ENCODE results near the gene FOSL2.
"Not testable (repeated sequence)": the region's sequence is repeated elsewhere in the genome, so short reads cannot be mapped to it uniquely, and the experiment has no call there.

The FOSL2 gene

DNA sequence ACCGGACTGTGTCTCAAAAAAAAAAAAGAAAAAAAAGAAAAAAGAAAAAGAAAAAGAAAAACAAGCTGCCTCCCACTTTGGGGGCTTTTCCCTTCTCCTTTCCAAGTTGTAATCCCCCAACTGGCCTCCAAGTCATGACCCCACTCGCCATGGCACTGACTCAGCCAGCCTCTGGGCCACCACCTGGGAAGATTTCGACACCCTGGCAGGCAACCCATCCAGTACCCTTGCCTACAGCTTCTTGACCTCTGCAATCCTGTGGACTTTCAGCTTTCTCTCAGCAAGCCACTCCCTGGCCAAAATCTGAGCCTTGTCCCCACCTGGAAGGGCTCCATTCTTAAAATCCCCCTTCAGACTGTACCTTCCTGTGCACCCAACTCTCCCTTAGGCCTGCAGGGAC lies 22.3 kb upstream of the FOSL2 start:
- in situ Hi-C loops (cut with MboI; ENCODE audit: low sequenced_read_pairs, unreplicated experiment) = no loop called here
- no peak for DNase-seq (ENCODE audit: low spot score)
- TF ChIP-seq, protein P1, sequence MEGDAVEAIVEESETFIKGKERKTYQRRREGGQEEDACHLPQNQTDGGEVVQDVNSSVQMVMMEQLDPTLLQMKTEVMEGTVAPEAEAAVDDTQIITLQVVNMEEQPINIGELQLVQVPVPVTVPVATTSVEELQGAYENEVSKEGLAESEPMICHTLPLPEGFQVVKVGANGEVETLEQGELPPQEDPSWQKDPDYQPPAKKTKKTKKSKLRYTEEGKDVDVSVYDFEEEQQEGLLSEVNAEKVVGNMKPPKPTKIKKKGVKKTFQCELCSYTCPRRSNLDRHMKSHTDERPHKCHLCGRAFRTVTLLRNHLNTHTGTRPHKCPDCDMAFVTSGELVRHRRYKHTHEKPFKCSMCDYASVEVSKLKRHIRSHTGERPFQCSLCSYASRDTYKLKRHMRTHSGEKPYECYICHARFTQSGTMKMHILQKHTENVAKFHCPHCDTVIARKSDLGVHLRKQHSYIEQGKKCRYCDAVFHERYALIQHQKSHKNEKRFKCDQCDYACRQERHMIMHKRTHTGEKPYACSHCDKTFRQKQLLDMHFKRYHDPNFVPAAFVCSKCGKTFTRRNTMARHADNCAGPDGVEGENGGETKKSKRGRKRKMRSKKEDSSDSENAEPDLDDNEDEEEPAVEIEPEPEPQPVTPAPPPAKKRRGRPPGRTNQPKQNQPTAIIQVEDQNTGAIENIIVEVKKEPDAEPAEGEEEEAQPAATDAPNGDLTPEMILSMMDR (IDR thresholded peaks at IDR 0.05; ENCODE audit: borderline replicate concordance, control extremely low read depth, extremely low read depth, insufficient read depth, missing control alignments) = no peak

DNA sequence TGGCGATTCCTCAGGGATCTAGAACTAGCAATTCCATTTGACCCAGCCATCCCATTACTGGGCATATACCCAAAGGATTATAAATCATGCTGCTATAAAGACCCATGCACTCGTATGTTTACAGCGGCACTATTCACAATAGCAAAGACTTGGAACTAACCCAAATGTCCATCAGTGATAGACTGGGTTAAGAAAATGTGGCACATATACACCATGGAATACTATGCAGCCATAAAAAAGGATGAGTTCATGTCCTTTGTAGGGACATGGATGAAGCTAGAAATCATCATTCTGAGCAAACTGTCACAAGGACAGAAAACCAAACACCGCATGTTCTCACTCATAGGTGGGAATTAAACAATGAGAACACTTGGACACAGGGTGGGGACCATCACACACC lies 20.9 kb upstream of the FOSL2 start:
- DNase-seq (ENCODE audit: low spot score); in situ Hi-C loops (cut with MboI; ENCODE audit: low sequenced_read_pairs, unreplicated experiment): not testable (repeated sequence)

DNA sequence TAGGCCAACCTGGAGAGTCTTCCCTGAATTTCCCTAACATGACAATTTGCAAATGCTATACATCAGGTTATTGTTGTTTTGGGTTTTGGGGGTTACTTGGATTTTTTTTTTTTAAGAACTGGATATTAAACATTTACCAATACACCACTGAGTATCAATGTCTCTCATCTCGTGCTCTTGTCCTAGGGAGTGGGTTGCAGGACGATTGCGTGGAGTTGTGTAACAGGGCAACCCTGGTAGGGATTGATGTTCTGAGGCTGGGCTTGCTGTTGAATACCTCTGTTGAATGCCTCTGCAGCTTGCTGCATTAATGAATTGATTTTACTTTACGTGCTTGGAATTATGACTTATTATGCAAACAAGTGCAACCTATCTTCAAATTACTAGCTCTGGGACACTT lies 18.8 kb upstream of the FOSL2 start:
- no peak for DNase-seq (ENCODE audit: low spot score)
- TF ChIP-seq, protein P1 (IDR thresholded peaks at IDR 0.05; ENCODE audit: borderline replicate concordance, control extremely low read depth, extremely low read depth, insufficient read depth, missing control alignments) = no peak
- in situ Hi-C loops (cut with MboI; ENCODE audit: low sequenced_read_pairs, unreplicated experiment) = no loop called here

DNA sequence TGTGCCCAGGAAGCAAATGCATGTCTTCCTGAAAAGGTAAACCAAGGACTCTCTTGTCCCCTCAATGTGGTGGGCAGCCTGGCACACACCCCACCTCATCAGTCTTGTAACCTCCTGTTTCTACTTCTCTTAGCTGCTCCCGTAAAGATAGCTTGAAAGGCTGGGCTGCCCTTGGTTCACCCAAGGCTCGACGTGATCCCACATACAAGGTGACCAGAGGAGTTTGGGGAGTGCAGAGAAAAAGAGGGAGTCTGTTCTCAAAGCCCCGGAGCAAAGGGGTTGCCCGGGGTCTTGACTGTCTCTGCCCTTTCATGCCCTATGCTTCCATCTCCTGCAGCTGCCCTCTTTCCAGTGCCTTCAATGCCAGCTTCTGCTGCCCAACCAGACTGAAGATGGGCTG lies 18.3 kb upstream of the FOSL2 start:
- in situ Hi-C loops (cut with MboI; ENCODE audit: low sequenced_read_pairs, unreplicated experiment) = no loop called here
- TF ChIP-seq, protein P1 (IDR thresholded peaks at IDR 0.05; ENCODE audit: borderline replicate concordance, control extremely low read depth, extremely low read depth, insufficient read depth, missing control alignments) = no peak

DNA sequence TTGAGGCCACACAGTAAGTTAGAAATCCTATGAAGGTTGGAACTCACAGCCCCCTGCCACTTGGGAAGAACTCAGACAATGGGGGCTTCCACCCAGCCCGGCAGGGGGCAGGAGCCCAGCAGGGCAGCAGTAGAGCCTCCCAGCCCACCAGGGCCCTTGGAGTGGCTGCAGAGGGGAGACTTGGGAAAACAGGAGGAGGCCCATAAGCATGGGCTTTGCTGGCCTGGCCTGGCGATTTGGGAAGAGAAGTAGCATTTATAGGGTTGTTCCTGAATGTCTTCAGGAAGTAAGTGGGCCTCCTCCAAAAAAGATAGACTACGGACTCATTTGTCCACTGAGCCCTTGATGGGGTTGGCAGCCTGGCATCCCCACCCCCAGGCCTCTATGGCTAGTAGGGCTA lies 17.4 kb upstream of the FOSL2 start:
- no peak for DNase-seq (ENCODE audit: low spot score)
- in situ Hi-C loops (cut with MboI; ENCODE audit: low sequenced_read_pairs, unreplicated experiment) = no loop called here
- TF ChIP-seq, protein P1 (IDR thresholded peaks at IDR 0.05; ENCODE audit: borderline replicate concordance, control extremely low read depth, extremely low read depth, insufficient read depth, missing control alignments) = no peak

More for the DNA sequence above, 18.3 kb upstream of the FOSL2 start:
- no peak for DNase-seq (ENCODE audit: low spot score)

DNA sequence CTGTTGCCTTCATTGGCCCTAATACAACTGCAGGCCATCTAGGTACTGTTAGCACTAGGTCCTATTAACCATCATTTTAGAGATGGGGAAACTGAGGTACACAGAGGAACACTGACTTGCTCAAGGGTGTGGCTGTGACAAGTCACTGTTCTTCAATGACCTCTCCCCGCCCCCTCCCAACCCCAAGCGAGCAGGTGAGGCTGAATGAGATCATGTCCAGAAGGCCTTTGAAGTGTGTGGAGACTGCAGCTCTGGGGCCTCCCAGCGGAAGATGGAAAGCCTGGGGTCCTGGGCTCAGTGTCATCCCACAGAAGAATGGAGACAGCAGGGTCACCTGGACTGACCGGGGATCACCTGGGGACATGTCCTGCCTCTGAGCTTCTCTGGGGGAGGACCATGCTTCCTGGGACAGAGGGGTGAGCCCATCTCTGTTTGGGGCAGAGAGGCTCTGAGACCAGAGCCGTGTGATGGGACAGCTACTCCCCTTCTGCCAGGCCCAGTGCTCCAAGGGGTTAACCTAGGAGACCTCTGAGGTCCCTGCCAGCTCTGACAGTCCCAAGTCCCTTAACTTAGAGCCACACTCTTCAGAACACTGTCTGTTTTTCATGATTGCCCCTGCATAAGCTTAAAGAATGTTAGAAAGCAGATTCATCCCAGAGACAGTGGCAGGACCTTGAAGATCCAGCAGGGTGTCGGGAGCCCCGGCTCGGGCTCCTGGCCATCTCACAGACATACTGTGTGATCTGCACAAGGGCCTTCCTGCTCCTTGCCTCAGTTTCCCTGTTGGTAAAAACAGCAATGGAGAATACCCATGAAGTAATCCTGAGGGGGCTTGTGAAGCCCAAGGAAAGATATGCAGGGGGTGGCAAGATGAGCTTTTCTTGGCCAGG lies 16.7 kb upstream of the FOSL2 start:
- no peak for DNase-seq (ENCODE audit: low spot score)
- in situ Hi-C loops (cut with MboI; ENCODE audit: low sequenced_read_pairs, unreplicated experiment) = no loop called here
- TF ChIP-seq, protein P1 (IDR thresholded peaks at IDR 0.05; ENCODE audit: borderline replicate concordance, control extremely low read depth, extremely low read depth, insufficient read depth, missing control alignments) = no peak

DNA sequence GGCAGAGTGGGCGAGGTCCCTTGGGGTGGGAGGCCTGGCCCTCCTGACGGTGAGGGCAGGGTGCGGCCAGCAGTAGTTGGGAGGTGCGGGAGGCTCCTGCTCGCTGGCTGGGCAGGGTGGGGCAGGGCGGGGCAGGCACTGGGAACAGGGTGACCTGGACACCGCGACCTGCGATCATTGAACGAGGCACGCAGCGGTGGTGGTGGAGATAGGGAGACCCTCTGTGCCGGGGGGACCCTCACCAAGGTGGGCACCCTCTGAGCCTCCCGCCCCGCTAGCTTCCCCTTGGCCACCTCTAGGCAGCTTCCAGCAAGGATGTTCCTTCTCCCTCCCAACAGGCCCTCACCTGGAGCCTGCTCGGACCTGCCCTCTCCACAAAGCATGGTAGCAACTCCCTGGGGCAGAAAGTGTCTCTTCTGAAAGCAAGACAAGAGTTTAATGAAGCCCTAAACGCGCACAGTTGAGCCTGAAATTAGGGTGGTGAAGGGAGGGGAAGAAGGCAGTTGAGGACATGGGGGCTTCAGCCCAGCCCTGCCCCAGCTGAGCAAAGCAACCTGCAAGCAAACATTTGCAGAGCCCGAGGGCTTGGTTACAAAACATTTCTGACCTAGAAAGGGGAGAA lies 15.4 kb upstream of the FOSL2 start:
- DNase-seq (ENCODE audit: low spot score) = no peak
- in situ Hi-C loops (cut with MboI; ENCODE audit: low sequenced_read_pairs, unreplicated experiment) = no loop called here
- TF ChIP-seq, protein P1 (IDR thresholded peaks at IDR 0.05; ENCODE audit: borderline replicate concordance, control extremely low read depth, extremely low read depth, insufficient read depth, missing control alignments) = no peak

Measured in GM13976 (cell line).